GM21360 (cell line): Measurements from ENCODE around the gene TNFRSF6B.

Experiments used
- ATAC-seq: cut with Tn5 transposase; IDR thresholded peaks from one replicate; pipeline ENCODE4 v1.9.1; 2021; ENCODE audit warnings: mild to moderate bottlenecking, moderate library complexity; ENCODE audit not compliant: unreplicated experiment

Gene TNFRSF6B

DNA sequence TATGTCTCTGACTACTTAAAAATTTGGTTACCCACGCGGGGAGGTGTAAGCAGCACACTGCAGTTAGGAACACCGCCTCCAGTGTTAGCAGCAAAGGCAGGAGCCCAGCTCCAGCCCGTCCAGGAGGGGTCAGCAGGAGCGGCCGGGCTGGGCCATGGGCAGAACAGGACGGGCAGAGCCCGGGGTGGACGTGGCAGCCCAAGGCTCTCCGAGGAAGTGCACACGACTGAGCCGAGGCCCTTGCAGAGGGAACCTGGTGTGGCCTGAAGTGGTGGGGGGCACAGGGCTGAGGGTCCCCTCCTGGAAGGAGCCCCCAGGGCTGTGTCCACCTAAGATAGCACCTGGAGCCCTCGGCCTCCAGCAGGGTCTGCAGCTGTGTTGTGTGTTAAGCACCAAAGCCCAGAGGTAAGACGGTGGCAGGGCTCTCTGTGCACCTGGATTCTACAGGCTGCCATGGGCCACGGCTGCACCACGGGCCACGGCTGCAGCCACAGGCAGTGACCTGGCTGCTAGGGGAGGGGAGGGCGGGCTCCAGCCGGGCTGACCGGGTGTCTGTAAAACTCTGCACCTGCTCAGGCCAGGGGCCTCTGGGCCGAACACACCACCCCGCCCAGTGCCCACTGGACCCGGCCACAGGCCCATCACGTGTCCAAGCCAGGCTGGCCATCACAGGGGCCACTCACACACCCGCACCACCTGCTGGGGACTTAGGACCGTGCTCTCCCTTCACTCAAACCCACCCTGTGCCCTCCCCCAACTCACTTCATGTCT, 49.7 kb downstream of the TNFRSF6B start:
- no peak for ATAC-seq

DNA sequence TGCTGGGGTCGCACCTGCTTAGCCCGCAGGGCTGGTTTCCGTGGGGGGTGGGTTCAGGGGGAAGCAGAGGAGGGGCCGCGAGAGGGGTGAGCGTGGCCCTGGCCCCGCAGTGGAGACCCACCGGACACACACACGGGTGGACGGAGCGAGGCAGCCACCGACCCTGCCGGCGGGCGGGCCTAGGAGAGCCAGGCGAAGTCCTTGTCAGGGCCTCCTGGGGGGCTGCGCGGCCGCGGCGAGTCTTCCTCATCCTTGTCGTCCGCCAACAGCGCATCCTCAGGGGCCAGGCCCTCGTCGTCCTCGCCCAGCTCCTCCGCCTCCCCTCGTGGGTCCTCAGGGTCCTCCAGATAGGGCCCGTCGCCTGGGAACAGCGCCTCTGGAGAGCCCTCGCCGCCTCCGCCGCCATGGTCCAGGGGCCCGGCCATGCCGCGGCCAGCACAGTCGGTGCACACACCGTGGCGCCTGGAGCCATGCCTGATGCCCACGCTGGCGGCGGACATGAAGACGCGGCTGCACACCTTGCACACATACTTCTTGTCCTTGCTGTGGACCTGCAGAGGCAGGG, 50.4 kb downstream of the TNFRSF6B start:
- no peak for ATAC-seq

DNA sequence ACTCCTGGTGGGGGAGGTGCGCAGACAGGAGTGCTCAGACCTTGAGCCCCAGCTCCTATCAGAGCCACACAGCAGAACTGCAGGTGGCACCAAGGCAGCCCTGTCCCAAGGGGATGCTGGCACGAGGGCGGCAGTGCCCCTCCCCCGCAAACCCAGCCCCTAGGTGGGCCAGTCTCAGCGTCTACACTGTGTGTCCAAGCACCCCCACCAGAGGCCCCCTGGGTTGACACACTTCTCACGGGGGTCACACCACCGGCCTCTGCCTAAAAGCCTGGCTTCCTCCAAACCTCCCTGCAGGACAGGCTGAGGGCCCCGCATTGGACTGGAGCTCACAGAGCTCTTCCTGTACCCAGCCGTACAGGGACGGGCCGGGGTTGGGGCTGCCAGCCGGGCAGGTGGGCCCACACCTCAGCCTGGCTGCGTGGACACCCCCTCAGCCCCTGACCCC, 51.2 kb downstream of the TNFRSF6B start:
- no peak for ATAC-seq
